HG03442 (cell line): ENCODE results near the gene THSD4.

Source experiments
- ATAC-seq: cut with Tn5 transposase; IDR thresholded peaks from one replicate; pipeline ENCODE4 v1.9.1; 2021; ENCODE audit warnings: mild to moderate bottlenecking, moderate library complexity; ENCODE audit not compliant: unreplicated experiment

THSD4 gene

GRCh38 chr15:71688509-71689094, 573.3 kb downstream of the THSD4 start:
- ATAC-seq = no peak

GRCh38 chr15:71691081-71691457, 575.8 kb downstream of the THSD4 start:
- ATAC-seq = no peak

GRCh38 chr15:71691458-71692417, 576.5 kb downstream of the THSD4 start:
- no peak for ATAC-seq

- ATAC-seq = no peak
Measured at GRCh38 chr15:71697236-71697635, 582.0 kb downstream of the THSD4 start.

GRCh38 chr15:71698030-71698429, 582.8 kb downstream of the THSD4 start:
- no peak for ATAC-seq

- no peak for ATAC-seq
Measured at GRCh38 chr15:71698742-71699141, 583.5 kb downstream of the THSD4 start.

GRCh38 chr15:71699977-71700376, 584.7 kb downstream of the THSD4 start:
- ATAC-seq = no peak

- ATAC-seq = no peak
Measured at GRCh38 chr15:71701808-71702207, 586.5 kb downstream of the THSD4 start.

- ATAC-seq = no peak
Measured at GRCh38 chr15:71702496-71702895, 587.2 kb downstream of the THSD4 start.

- no peak for ATAC-seq
Measured at GRCh38 chr15:71705151-71705550, 589.9 kb downstream of the THSD4 start.

GRCh38 chr15:71706461-71707229, 591.4 kb downstream of the THSD4 start:
- ATAC-seq = no peak

- ATAC-seq = no peak
Measured at GRCh38 chr15:71707230-71708050, 592.2 kb downstream of the THSD4 start.

- no peak for ATAC-seq
Measured at GRCh38 chr15:71708051-71708429, 592.8 kb downstream of the THSD4 start.

GRCh38 chr15:71708741-71709140, 593.5 kb downstream of the THSD4 start:
- ATAC-seq = no peak

GRCh38 chr15:71709808-71710418, 594.6 kb downstream of the THSD4 start:
- ATAC-seq = no peak

GRCh38 chr15:71712182-71712581, 596.9 kb downstream of the THSD4 start:
- no peak for ATAC-seq

- ATAC-seq = no peak
Measured at GRCh38 chr15:71713191-71713809, 598.0 kb downstream of the THSD4 start.

- ATAC-seq = no peak
Measured at GRCh38 chr15:71715914-71716313, 600.6 kb downstream of the THSD4 start.

GRCh38 chr15:71716990-71717389, 601.7 kb downstream of the THSD4 start:
- ATAC-seq = no peak
